GM19193 (cell line): ENCODE results near the gene AMPD2.

Experiments used
- POLR2A ChIP-seq: IDR thresholded peaks from 4 replicates; pipeline ENCODE4 v1.6.1; 2011; ENCODE audit not compliant: insufficient read depth, insufficient read length; ENCODE audit errors: extremely low read depth

AMPD2 gene

DNA sequence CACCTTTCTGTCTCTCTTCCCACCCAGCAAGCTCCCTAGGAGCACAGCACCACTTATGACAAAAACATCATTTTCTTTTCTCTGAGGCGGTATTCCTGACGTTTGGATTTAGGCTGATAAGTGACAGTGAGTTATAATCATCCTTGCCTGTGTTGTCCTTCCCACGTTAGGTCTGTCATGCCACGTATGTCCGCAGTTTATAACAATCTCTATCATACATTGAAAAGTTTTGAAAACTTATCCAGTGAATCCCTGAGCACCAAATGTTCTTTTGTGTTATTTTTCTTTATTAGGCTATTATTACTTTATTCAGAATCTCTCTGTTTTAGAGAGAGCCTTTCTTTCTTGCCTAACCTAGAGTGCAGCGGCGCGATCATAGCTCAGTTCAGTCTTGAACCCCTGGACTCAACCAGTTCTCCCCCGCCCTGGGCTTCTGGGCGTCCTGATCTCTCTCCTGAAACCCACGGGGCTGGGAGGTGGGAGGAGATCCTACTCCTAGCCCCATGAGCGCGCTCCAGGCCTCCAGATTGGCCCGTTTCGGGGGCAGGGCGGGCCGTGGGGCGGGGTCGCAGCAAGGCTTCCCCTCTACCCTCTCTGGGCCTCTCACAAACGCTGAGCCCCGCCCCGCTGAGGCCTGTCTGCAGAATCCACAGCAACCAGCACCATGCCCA is 48.0 kb downstream of the AMPD2 start, which contains the start of gene GSTM2:
TSS of gene GSTM2 (plus strand) at position 606 of the 671 bp plus-strand sequence. CDS start at position 665, 59 bp downstream.
- TF ChIP-seq POLR2A, result no peak

DNA sequence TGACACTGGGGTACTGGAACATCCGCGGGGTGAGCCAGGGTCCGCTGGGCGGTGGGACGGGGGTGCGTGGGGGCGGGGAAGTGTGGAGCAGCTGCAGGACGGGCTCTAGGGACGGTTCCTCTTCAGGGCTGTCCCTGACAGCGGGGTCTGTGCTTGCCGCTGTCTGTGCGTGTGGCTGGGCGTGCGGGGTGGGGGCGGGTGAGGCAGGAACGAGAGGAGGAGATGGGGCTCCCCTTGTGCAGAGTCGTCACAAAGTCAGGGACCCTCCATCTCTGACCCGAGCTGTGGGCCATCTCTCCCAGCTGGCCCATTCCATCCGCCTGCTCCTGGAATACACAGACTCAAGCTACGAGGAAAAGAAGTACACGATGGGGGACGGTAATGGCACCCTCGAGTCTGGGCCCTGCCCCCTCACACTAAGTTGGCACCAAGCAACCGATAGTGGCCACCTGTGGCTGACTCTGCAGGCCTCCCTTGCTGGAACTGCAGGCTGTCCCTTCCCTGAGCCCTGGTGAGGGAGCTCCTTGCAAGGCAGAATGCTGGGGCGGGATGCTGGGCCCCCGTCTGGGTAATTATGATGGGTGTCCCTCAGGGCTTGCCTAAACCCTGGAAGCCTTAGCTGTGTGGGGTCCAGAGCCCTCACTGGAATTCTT is 48.6 kb downstream of the AMPD2 start:
- no peak for TF ChIP-seq POLR2A

DNA sequence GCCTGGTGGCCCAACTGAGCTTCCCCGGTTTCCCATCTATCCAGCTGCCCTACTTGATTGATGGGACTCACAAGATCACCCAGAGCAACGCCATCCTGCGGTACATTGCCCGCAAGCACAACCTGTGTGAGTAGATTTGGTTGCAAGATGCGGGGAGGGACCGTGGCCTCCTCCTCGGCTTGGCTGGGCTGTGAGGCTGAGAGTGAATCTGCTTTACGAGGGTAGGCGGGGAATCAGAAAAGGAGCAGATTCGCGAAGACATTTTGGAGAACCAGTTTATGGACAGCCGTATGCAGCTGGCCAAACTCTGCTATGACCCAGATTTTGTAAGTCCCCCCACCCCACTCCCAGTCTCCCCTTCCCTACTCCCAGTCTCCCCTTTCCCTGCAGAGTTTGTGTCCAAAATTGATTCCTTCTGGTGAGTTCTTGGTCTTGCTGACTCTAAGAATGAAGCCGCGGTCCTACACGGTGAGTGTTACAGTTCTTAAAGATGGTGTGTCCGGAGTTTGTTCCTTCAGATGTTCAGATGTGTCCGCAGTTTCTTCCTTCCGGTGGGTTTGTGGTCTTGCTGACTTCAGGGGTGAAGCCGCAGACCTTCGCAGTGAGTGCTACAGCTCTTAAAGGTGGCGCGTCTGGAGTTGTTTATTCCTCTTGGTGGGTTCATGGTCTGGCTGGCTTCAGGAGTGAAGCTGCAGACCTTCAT is 49.8 kb downstream of the AMPD2 start:
- TF ChIP-seq POLR2A, result no peak

DNA sequence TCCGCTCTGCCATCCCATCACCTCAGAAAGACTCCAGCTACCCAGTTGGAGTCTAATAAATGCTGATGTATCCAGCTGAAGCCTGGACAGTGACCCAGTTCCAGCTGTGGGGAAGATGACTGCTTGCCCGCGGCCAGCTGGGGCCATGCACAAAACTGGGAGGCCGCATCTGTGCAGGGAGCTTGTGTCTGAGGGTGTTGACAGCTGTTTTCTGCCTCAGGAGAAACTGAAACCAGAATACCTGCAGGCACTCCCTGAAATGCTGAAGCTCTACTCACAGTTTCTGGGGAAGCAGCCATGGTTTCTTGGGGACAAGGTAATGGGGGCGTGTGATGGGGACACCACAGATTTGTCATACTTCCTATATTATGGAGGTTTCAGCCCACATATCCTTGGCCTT is 51.4 kb downstream of the AMPD2 start:
- TF ChIP-seq POLR2A, result no peak

DNA sequence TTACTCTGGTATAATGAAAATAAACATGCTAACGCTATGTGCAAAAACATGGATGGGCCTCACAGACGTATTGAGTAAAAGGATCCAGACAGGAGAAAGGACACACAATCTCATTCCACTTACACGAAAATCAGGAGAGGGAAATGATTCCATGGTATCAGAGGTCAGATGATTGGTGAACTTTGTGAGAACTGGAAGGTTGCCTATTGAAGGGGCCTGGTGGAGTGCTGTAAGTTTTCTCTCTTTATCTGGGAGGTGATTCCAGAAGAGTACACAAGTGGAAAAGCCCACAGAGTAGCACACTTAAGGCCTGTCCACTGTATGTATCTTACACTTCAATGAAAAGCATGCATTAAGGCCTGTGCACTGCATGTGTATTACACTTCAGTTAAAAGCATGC is 57.8 kb downstream of the AMPD2 start:
- TF ChIP-seq POLR2A, result no peak
